ENCODE data around the gene TMIE.

TMIE gene

GRCh38 chr3:46756642-46757041, 55.5 kb downstream of the TMIE start:
- TF ChIP-seq, protein P1, sequence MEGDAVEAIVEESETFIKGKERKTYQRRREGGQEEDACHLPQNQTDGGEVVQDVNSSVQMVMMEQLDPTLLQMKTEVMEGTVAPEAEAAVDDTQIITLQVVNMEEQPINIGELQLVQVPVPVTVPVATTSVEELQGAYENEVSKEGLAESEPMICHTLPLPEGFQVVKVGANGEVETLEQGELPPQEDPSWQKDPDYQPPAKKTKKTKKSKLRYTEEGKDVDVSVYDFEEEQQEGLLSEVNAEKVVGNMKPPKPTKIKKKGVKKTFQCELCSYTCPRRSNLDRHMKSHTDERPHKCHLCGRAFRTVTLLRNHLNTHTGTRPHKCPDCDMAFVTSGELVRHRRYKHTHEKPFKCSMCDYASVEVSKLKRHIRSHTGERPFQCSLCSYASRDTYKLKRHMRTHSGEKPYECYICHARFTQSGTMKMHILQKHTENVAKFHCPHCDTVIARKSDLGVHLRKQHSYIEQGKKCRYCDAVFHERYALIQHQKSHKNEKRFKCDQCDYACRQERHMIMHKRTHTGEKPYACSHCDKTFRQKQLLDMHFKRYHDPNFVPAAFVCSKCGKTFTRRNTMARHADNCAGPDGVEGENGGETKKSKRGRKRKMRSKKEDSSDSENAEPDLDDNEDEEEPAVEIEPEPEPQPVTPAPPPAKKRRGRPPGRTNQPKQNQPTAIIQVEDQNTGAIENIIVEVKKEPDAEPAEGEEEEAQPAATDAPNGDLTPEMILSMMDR (IDR thresholded peaks at IDR 0.05; ENCODE audit: low read depth, low read length, missing control alignments) = no peak
- no peak overlapping the region for H3K4me3 ChIP-seq (ENCODE audit: low read depth, low read length)
- DNase-seq (ENCODE audit: low read depth) = no peak
- in situ Hi-C loops (cut with HindIII; ENCODE audit: low sequenced_read_pairs) = no loop called here

- TF ChIP-seq, protein P1 (IDR thresholded peaks at IDR 0.05; ENCODE audit: low read depth, low read length, missing control alignments) = no peak
- in situ Hi-C loops (cut with HindIII; ENCODE audit: low sequenced_read_pairs) = no loop called here
- no peak overlapping the region for H3K4me3 ChIP-seq (ENCODE audit: low read depth, low read length)
- no peak for DNase-seq (ENCODE audit: low read depth)
Observed at GRCh38 chr3:46759239-46760167, 58.3 kb downstream of the TMIE start.
